Activated CD8-positive, alpha-beta memory T cell treated with anti-CD3 and anti-CD28 coated beads, Interleukin-2, amount 50 U/mL, for 24 hours (primary cell): ENCODE measurements around the gene C4B.

Source experiments
- DNase-seq: peaks from one replicate; pipeline ENCODE4 v3.0.0-alpha.2; 2020; ENCODE audit errors: extremely low read depth

The C4B gene

DNA sequence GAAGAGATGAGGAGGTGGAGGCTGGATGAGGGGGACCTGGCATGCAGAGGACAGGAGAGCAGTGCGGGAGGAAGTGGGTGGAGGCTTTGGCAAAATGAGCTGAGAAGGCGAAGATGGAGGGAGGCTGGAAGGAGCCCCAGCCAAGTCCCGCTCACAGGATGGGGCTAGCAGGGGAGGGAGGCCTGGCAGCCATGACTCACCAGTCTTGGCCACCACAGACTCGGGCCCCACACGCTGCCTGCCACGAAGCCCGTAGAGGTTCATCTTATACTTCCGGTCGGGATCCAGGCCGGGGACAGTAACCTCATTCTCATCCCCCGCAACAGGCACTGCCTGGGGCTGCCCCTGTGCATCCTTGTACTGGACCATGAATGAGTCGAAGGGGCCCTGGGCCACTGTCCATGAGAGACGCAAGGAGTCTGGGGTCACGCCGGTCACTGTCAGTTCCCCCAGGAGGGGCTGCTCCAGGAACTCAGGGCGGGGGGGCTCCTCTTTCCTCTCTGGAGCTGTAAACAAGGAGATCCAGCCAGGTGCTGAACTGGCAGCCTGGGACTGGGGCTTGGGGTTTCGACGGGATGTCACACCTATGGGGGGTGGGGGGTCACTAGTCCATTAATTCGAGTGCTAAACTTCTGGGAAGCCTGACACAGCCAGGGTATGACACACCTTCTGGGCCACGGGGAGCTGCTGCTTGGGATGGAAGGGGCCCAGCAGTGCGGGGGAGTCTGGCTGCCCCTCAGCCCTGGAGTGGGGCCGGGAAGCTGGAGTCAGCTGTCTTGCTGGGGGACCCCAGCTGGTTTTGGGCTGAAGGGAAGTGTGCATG is 66.8 kb downstream of the C4B start:
- no peak for DNase-seq

DNA sequence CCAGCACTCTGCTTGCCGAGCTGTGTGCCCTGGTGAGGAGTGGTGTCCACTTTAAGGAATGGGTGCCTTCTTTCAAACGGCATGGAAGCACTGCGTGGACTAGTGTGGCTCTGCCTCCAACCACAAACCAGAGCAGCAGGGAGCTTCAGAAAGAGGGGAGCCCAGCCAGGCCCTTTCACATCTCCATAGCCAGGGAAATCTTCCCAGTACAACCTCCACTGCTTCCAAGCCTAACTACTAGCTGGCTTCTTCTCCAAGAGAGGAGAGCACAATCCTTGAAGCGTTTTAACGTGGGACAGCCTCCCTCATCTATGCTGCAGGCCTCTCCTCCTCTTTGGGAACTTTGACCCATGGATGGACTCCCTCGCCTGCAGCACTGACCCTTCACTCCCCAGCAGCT is 67.9 kb downstream of the C4B start:
- no peak for DNase-seq

DNA sequence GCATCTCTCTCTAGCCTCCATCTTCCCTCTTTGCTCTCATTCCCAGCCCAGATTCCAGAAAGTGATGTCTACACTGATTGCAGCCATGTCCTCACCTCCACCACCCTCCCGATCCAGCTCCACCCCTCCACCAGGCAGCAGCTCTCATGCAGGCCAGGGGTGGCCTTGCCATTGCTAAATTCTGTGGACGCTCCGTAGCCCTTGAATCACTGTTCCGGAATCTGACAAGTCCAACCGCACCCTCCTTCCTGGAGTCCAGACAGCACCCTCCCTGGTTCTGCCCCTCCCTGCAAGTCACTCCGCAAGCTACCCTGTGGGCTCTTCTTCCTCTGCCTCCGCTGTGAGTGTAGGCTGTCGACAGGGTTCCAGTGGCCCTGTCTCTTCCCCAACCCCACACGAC is 68.3 kb downstream of the C4B start:
- no peak for DNase-seq

DNA sequence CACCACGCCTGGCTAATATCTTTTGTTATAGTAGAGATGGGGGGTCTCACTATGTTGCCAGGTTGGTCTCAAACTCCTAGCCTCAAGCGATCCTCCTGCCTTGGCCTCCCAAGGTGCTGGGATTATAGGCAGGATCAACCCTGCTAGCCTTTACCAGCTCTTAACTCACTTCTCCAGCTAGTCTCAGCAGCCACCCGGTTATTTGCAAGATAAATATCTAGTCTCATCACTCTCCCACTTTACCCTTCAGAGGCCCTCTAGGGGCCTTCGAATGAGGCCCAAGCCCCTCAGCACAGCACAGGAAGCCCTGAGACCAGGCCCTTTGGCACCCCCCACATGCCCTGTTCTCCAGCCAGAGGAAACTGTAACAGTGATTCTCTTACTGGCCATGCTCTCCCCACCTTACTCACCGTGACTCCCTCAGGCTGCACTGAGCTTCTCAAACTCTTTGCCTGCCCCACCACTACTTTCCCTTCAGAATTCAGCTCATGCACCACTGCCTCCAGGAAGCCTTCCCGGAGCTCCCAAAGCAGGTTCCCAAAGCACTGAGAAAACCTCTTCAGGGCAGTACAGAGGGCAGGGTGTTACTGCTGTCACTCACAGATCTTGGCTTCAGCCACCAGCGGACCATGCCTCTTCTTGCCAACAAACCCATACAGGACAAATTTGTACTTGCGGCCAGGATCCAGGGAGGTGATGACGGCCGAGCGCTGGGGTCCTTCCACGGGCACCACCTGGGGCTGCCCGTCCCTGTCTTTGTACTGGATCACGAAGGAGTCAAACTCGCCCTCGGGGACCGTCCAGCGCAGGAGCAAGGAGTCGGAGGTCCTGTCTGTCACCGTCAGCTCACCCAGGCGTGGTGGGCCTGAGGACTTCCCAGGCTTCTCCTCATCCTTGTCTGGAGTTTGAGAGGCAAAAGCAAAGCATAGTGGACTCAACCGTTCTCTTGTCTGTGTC is 69.5 kb downstream of the C4B start:
- DNase-seq, result no peak

DNA sequence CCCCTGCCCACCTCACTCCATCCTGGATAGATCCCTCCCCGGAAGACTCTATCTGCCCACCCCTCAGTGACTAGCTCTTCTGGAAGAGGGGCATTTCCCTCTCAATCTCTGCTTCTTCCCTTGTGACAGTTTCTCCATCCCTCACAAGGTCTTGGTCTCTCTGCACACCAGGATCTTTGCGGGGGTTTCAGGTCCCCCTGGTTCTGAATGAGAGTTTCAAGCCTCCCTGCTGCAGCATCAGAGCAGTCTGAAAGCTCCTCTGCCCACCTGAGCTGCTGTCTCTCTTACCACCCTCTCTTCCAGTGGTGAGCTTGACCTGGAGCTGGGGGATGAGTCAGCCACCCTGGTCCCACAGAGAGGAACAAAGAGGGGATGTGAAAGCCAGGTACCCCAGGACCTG is 70.2 kb downstream of the C4B start:
- DNase-seq, result no peak
